ENCODE measurements around the gene NCLN.
A peak's percentile ranks its signal among the peaks of the same experiment; 100 is the strongest.
"Not testable (repeated sequence)": the region's sequence is repeated elsewhere in the genome, so short reads cannot be mapped to it uniquely, and the experiment has no call there.

NCLN gene

DNA sequence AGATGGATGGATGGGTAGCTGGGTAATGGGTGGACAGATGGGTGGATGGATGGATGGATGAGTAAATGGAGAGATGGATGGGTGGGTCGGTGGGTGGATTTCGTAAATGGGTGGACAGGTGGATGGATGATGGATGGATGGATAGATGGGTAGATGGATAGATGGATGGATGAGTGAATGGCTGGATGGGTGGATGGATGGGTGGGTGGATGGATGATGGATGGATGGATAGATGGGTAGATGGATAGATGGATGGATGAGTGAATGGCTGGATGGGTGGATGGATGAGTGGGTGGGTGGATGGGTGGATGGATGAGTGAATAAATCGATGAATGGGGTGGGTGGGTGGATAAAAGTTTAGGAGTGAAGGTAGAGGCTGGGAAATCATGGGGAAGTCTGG, 31.3 kb upstream of the NCLN start:
- H3K4me1 ChIP-seq (ENCODE audit: control extremely low read depth in 1 of 4, control insufficient read depth in 4 of 4, insufficient read depth in 4 of 4, low read length in 3 of 4): peaks cover 0 to 52% (median 45%) of the 10 kb centered on the region in 4 experiments
- not testable (repeated sequence) for H3K9me3 ChIP-seq (ENCODE audit: control extremely low read depth in 1 of 5, control insufficient read depth in 4 of 5, insufficient read depth in 2 of 5, low read depth in 1 of 5, low read length in 4 of 5); DNase-seq; H3K27me3 ChIP-seq (replicated peaks in 2 of 5; ENCODE audit: control insufficient read depth in 4 of 5, insufficient read depth in 5 of 5, low read length in 4 of 5)
- H3K4me3 ChIP-seq (ENCODE audit: control insufficient read depth in 1 of 7, extremely low read depth in 1 of 7, insufficient read depth in 4 of 7, low read depth in 2 of 7, low read length in 6 of 7): peak overlapping the region in 4 of 7 experiments; percentile 21 to 43 (median 39)
- peak overlapping the region; percentile 91 to 97 for H3K27ac ChIP-seq (ENCODE audit: insufficient read depth in 1 of 2, low read depth in 1 of 2, low read length in 2 of 2, poor library complexity in 1 of 2, severe bottlenecking in 2 of 2)
- ChIA-PET CTCF (interaction anchor here (1.5 to 2.1 kb wide), 3 partner anchors 8 to 21 kb away, joined by 7 to 11 read pairs (median 7); no protein-coding TSS in a partner anchor), POLR2A (interaction anchor here (1.0 to 1.9 kb wide), 4 partner anchors 12 to 25 kb away, joined by 3 to 6 read pairs (median 5); no protein-coding TSS in a partner anchor)
- H3K36me3 ChIP-seq (ENCODE audit: control insufficient read depth in 4 of 4, insufficient read depth in 4 of 4, low read length in 3 of 4): peaks cover 14 to 84% (median 68%) of the 10 kb centered on the region in 4 experiments
- WGBS (ENCODE audit: insufficient coverage): 94% methylated on average over 3 of the region's 3 CpGs

DNA sequence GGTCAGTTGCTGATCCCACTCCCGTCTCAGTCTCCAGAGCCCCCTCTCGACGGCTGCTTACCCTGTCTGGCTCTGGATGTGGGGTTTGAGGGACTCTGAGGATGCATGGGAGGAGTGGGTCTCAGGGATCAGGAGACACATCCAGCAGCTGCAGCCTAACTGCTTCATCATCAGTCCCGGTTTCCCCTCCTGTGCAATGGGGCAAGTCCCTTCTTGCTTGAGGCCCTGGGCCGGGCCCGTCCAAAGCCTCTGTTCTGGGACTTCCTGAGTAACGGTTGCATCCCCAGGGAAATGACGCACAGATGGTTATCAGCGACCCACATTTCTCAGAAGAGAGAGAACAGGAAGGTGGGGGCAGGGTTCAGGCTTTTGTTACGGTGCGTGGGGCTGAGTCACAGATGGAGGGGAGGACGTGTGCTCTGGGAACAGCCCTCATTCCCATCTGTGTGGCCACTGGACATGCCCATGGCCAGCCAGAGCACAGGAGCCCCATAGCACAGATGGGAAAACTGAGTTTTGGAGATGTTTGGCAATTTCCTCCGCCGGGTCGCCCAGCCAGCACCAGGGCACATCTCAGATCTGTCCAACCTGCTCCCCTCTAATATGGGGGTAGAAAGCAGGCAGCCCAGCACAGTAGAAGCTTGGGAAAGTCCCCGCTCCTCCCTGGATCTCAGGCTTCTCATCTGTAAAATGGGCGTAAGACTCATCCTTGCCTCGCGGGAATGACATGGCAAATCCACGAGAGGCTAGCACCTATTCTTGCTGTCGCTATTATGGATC, 30.6 kb upstream of the NCLN start:
- peaks cover 0 to 4% (median 0%) of the 10 kb centered on the region in 5 experiments for H3K9me3 ChIP-seq (ENCODE audit: control extremely low read depth in 1 of 5, control insufficient read depth in 4 of 5, insufficient read depth in 2 of 5, low read depth in 1 of 5, low read length in 4 of 5)
- H3K27me3 ChIP-seq (replicated peaks in 2 of 5; ENCODE audit: control insufficient read depth in 4 of 5, insufficient read depth in 5 of 5, low read length in 4 of 5): no peaks in the 10 kb centered on the region
- ChIA-PET CTCF (interaction anchor here (1.2 to 2.1 kb wide), 4 partner anchors 9 to 28 kb away, joined by 3 to 11 read pairs (median 7); no protein-coding TSS in a partner anchor), POLR2A (interaction anchor here (0.8 to 1.9 kb wide), 6 partner anchors 11 to 26 kb away, joined by 3 to 6 read pairs (median 4); no protein-coding TSS in a partner anchor)
- peak; percentile 99 for DNase-seq
- WGBS (ENCODE audit: insufficient coverage): 27% methylated on average over 14 of the region's 21 CpGs
- H3K27ac ChIP-seq (ENCODE audit: insufficient read depth in 1 of 2, low read depth in 1 of 2, low read length in 2 of 2, poor library complexity in 1 of 2, severe bottlenecking in 2 of 2): peak overlapping the region; percentile 91 to 97
- peak overlapping the region in 4 of 7 experiments; percentile 37 to 43 (median 39) for H3K4me3 ChIP-seq (ENCODE audit: control insufficient read depth in 1 of 7, extremely low read depth in 1 of 7, insufficient read depth in 4 of 7, low read depth in 2 of 7, low read length in 6 of 7)
- peaks cover 0 to 46% (median 42%) of the 10 kb centered on the region in 4 experiments for H3K4me1 ChIP-seq (ENCODE audit: control extremely low read depth in 1 of 4, control insufficient read depth in 4 of 4, insufficient read depth in 4 of 4, low read length in 3 of 4)
- H3K36me3 ChIP-seq (ENCODE audit: control insufficient read depth in 4 of 4, insufficient read depth in 4 of 4, low read length in 3 of 4): peaks cover 14 to 84% (median 68%) of the 10 kb centered on the region in 4 experiments

DNA sequence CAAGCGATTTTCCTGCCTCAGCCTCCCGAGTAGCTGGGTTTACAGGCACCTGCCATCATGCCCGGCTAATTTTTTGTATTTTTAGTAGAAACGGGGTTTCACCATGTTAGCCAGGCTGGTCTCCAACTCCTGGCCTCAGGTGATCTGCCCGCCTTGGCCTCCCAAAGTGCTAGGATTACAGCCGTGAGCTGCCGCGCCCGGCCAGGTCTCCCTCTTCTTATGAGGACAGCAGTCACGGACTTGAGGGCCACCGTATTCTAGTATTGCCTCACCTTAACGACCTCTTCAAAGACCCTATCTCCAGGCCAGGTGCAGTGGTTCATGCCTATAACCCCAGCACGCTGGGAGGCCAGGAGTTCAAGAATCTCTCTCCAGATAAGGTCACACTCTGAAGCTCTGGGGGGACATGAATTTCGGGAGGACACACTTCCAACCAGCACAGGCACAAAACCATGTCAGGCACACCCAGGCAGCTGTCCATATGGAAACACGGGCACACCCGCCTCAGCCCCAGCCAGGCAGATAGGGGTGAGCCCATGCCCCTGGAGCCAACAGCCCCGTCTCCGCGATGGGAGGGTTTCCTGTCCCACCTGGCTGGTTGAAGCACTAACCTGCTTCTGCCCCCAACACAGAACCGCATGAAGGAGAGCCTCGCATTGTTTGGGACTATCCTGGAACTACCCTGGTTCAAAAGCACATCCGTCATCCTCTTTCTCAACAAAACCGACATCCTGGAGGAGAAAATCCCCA, 28.5 kb upstream of the NCLN start:
- Histone ChIP-seq H3K27me3 (replicated peaks in 2 of 5; ENCODE audit: control insufficient read depth in 4 of 5, insufficient read depth in 5 of 5, low read length in 4 of 5) (no peaks in the 10 kb centered on the region), H3K4me1 (ENCODE audit: control extremely low read depth in 1 of 4, control insufficient read depth in 4 of 4, insufficient read depth in 4 of 4, low read length in 3 of 4) (peaks cover 0 to 37% (median 29%) of the 10 kb centered on the region in 4 experiments), H3K36me3 (ENCODE audit: control insufficient read depth in 4 of 4, insufficient read depth in 4 of 4, low read length in 3 of 4) (peaks cover 14 to 80% (median 64%) of the 10 kb centered on the region in 4 experiments), H3K4me3 (ENCODE audit: control insufficient read depth in 1 of 7, extremely low read depth in 1 of 7, insufficient read depth in 4 of 7, low read depth in 2 of 7, low read length in 6 of 7) (no peak overlapping the region), H3K27ac (ENCODE audit: insufficient read depth in 1 of 2, low read depth in 1 of 2, low read length in 2 of 2, poor library complexity in 1 of 2, severe bottlenecking in 2 of 2) (peak overlapping the region; percentile 46 to 59), H3K9me3 (ENCODE audit: control extremely low read depth in 1 of 5, control insufficient read depth in 4 of 5, insufficient read depth in 2 of 5, low read depth in 1 of 5, low read length in 4 of 5) (peaks cover 0 to 4% (median 0%) of the 10 kb centered on the region in 5 experiments)
- no peak for DNase-seq
- ChIA-PET POLR2A (interaction anchor here (0.9 to 2.9 kb wide), 3 partner anchors 13 to 24 kb away, joined by 3 to 12 read pairs (median 3); no protein-coding TSS in a partner anchor), CTCF (interaction anchor here (0.6 to 10.5 kb wide), 3 partner anchors 10 to 28 kb away, joined by 3 to 123 read pairs (median 7); partner anchors contain the start of gene GNA15)
- WGBS (ENCODE audit: insufficient coverage): 94% methylated on average over 16 of the region's 23 CpGs

DNA sequence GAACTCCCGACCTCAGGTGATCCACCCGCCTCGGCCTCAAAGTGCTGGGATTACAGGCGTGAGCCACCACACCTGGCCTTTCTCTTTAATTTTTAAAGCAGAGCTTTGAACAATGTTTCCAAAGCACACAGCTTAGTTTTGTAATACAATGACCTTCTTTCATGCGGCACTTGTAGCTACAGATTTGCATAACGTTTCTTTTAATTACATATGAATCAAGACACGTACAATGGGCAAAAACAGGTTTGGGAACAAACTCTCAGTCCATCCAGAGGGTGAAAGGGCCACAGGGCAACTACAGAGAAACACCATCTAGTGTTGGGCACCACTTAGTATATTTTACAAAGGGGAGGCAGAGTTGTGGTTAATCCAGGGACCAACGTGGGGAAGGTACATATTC, 26.2 kb upstream of the NCLN start:
- H3K9me3 ChIP-seq (ENCODE audit: control extremely low read depth in 1 of 5, control insufficient read depth in 4 of 5, insufficient read depth in 2 of 5, low read depth in 1 of 5, low read length in 4 of 5): peaks cover 0 to 4% (median 0%) of the 10 kb centered on the region in 5 experiments
- H3K36me3 ChIP-seq (ENCODE audit: control insufficient read depth in 4 of 4, insufficient read depth in 4 of 4, low read length in 3 of 4): peaks cover 16 to 85% (median 69%) of the 10 kb centered on the region in 4 experiments
- 96% methylated on average over 7 of the region's 8 CpGs for WGBS (ENCODE audit: insufficient coverage)
- no peak for DNase-seq
- no peak overlapping the region for H3K4me3 ChIP-seq (ENCODE audit: control insufficient read depth in 1 of 7, extremely low read depth in 1 of 7, insufficient read depth in 4 of 7, low read depth in 2 of 7, low read length in 6 of 7)
- ChIA-PET POLR2A (interaction anchor here (0.7 to 2.9 kb wide), 2 partner anchors 18 to 21 kb away, joined by 3 to 12 read pairs; no protein-coding TSS in a partner anchor), CTCF (interaction anchor here (1.2 to 10.5 kb wide), 6 partner anchors 10 to 30 kb away, joined by 3 to 123 read pairs (median 6); partner anchors contain the start of gene GNA15)
- peaks cover 0 to 30% (median 25%) of the 10 kb centered on the region in 4 experiments for H3K4me1 ChIP-seq (ENCODE audit: control extremely low read depth in 1 of 4, control insufficient read depth in 4 of 4, insufficient read depth in 4 of 4, low read length in 3 of 4)
- peak overlapping the region; percentile 33 to 36 for H3K27ac ChIP-seq (ENCODE audit: insufficient read depth in 1 of 2, low read depth in 1 of 2, low read length in 2 of 2, poor library complexity in 1 of 2, severe bottlenecking in 2 of 2)
- no peaks in the 10 kb centered on the region for H3K27me3 ChIP-seq (replicated peaks in 2 of 5; ENCODE audit: control insufficient read depth in 4 of 5, insufficient read depth in 5 of 5, low read length in 4 of 5)

DNA sequence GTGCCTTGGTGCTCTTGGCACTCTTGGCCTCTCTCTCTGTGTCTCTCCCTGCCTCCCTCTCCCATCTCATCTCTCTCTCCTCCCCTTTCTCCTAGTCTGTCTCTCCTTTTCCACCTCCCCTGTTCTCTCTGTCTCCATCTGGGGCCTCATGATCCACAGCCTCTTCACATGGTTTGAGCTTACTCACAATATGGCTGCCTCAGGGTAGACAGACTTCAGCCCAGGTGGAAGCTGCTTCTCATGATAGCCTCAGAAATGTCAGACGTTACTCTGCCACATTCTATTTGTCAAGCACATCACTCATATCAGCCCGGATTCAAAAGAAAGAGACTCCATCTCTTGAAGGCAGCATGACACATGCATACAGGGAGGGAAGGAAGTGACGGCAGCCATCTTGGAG, 25.5 kb upstream of the NCLN start:
- Histone ChIP-seq H3K27me3 (replicated peaks in 2 of 5; ENCODE audit: control insufficient read depth in 4 of 5, insufficient read depth in 5 of 5, low read length in 4 of 5) (no peaks in the 10 kb centered on the region), H3K27ac (ENCODE audit: insufficient read depth in 1 of 2, low read depth in 1 of 2, low read length in 2 of 2, poor library complexity in 1 of 2, severe bottlenecking in 2 of 2) (peak overlapping the region; percentile 33 to 36), H3K9me3 (ENCODE audit: control extremely low read depth in 1 of 5, control insufficient read depth in 4 of 5, insufficient read depth in 2 of 5, low read depth in 1 of 5, low read length in 4 of 5) (peaks cover 0 to 4% (median 0%) of the 10 kb centered on the region in 5 experiments), H3K4me3 (ENCODE audit: control insufficient read depth in 1 of 7, extremely low read depth in 1 of 7, insufficient read depth in 4 of 7, low read depth in 2 of 7, low read length in 6 of 7) (no peak overlapping the region), H3K36me3 (ENCODE audit: control insufficient read depth in 4 of 4, insufficient read depth in 4 of 4, low read length in 3 of 4) (peaks cover 16 to 89% (median 66%) of the 10 kb centered on the region in 4 experiments), H3K4me1 (ENCODE audit: control extremely low read depth in 1 of 4, control insufficient read depth in 4 of 4, insufficient read depth in 4 of 4, low read length in 3 of 4) (peaks cover 0 to 23% (median 22%) of the 10 kb centered on the region in 4 experiments)
- WGBS (ENCODE audit: insufficient coverage): 83% methylated on average over 1 of the region's 3 CpGs
- ChIA-PET POLR2A (interaction anchor here (0.7 to 2.9 kb wide), 3 partner anchors 18 to 28 kb away, joined by 3 to 12 read pairs (median 4); no protein-coding TSS in a partner anchor), CTCF (interaction anchor here (1.2 to 10.5 kb wide), 6 partner anchors 12 to 56 kb away, joined by 3 to 123 read pairs (median 8); partner anchors contain the start of gene GNA15)
- DNase-seq: peak in 1 of 3 donors; percentile 35

DNA sequence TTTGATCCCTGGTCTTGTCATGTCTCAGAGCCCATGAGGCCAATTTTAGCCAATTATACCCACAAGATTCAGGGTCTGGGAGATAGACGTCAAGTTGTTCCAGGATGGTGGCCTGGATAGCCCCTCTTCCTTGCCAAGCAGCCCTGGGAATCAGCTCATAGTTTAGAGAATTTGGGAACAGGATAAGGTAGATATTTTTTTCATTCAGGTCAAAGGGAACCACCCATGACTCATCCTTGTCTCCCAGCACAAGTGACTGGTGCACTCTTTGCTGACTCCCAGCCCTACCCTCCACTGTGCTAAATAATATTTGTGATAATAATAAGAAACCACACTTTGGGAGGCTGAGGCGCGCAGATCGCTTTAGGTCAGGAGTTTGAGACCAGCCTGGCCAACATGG, 24.3 kb upstream of the NCLN start:
- Histone ChIP-seq H3K4me1 (ENCODE audit: control extremely low read depth in 1 of 4, control insufficient read depth in 4 of 4, insufficient read depth in 4 of 4, low read length in 3 of 4) (peaks cover 0 to 18% (median 14%) of the 10 kb centered on the region in 4 experiments), H3K4me3 (ENCODE audit: control insufficient read depth in 1 of 7, extremely low read depth in 1 of 7, insufficient read depth in 4 of 7, low read depth in 2 of 7, low read length in 6 of 7) (no peak overlapping the region), H3K9me3 (ENCODE audit: control extremely low read depth in 1 of 5, control insufficient read depth in 4 of 5, insufficient read depth in 2 of 5, low read depth in 1 of 5, low read length in 4 of 5) (peaks cover 0 to 4% (median 0%) of the 10 kb centered on the region in 5 experiments), H3K36me3 (ENCODE audit: control insufficient read depth in 4 of 4, insufficient read depth in 4 of 4, low read length in 3 of 4) (peaks cover 16 to 83% (median 62%) of the 10 kb centered on the region in 4 experiments), H3K27ac (ENCODE audit: insufficient read depth in 1 of 2, low read depth in 1 of 2, low read length in 2 of 2, poor library complexity in 1 of 2, severe bottlenecking in 2 of 2) (peak overlapping the region in 1 of 2 experiments; percentile 57), H3K27me3 (replicated peaks in 2 of 5; ENCODE audit: control insufficient read depth in 4 of 5, insufficient read depth in 5 of 5, low read length in 4 of 5) (no peaks in the 10 kb centered on the region)
- ChIA-PET CTCF (interaction anchor here (0.7 to 10.5 kb wide), 11 partner anchors 9 to 199 kb away, joined by 3 to 123 read pairs (median 4); partner anchors contain the start of gene GNA15), POLR2A (interaction anchor here (0.6 to 1.3 kb wide), 3 partner anchors 15 to 116 kb away, joined by 3 to 4 read pairs (median 3); no protein-coding TSS in a partner anchor)
- DNase-seq: peak in 1 of 3 donors; percentile 20
- 96% methylated on average over 4 of the region's 4 CpGs for WGBS (ENCODE audit: insufficient coverage)

Data from common myeloid progenitor, CD34-positive (primary cell).